ENCODE results near the gene POTEH.
"Not testable (repeated sequence)": the region's sequence is repeated elsewhere in the genome, so short reads cannot be mapped to it uniquely, and the experiment has no call there.

The POTEH gene

DNA sequence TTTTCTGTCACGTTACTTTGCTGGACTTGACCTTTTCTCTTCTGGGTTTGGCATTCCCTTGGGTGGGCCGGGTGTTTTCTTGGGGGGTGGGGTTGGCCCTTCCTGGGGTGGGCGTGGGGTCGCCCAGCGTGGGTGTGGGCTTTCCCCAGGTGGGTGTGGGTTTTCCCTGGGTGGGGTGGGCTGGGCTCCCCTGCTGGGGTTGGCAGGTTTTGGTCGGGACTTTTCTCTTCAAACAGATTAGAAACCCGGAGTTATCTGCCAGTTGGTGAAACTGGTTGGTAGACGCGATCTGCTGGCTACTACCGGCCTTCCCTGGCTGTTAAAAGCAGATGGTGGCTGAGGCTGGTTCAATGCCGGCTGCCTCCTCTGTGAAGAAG lies at the start of gene POTEH:
POTEH (plus strand) TSS at position 278 of the 377 bp plus-strand sequence; CDS start at position 330, 52 bp downstream.
- not testable (repeated sequence) for DNase-seq

DNA sequence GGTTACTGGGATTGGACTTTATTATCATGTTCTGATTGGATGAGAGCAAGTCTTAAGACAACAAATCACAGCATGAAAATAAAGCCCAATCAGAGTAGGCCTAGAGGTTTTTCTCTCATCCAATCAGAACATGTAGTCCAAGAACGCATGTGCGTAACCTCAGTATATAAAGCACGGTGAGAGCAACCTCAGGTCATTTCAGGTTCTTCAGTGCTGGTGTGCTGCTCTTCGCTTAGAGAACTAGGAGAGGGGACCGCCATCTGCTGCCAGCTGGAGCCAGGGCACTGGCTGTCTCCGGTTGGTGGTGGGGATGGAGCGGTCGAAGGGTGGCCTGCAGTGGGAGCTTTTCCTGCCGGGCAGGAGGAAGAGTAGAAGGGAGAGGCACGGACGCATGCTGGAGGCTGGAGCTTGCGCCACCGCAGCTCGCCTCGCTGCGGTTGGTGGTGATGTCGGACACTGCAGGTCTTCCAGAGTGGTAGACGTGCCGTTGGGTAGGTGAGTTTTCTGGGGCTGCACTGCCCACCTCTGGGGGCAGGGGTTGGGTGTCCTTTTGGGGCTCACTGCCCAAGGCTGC lies 47.5 kb upstream of the POTEH start:
- DNase-seq = not testable (repeated sequence)

- DNase-seq = not testable (repeated sequence)
Observed at GRCh38 chr22:15651954-15652353, 37.9 kb upstream of the POTEH start.

GRCh38 chr22:15652738-15653137 lies 37.1 kb upstream of the POTEH start:
- not testable (repeated sequence) for DNase-seq

- DNase-seq = not testable (repeated sequence)
Observed at GRCh38 chr22:15653241-15653640, 36.6 kb upstream of the POTEH start.

DNA sequence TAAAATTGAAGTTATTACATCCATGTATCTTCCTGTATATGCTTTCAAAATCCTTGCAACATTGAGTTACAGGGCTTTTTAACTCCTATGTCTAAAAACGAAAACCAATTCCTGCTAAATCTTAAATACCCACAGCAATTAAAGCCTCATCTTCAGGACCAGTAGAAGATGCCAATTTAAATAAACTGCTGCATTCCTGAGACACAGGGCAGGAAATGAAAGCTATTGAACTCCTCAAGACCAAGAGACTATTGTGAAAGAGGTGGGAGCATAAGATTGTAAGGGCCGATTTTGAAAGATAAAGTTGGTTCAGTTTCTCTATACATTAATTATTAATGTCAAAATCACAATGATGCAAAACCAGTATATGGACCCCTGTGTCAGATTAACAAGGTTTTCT lies 28.7 kb upstream of the POTEH start:
- DNase-seq = not testable (repeated sequence)

DNA sequence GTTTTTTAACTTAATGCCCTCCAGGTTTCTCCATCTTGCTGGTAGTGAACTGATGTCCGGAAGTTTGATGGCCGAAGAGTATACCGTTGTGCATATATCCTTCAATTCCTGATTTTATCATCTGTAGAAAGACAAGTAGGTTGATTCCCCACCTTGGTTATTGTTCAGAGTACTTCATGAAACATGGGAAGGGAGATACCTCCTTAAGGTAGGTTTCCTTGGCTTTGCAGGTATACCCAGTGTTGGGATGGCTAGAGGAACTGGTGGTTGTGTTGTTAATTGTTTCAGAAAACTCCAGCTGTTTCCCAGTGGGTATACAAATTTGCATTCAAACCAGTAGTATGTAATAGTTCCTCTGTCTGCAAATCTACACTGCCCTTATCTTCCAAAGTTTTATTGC lies 25.1 kb upstream of the POTEH start:
- DNase-seq = not testable (repeated sequence)

- not testable (repeated sequence) for DNase-seq
Observed at GRCh38 chr22:15665478-15665877, 24.3 kb upstream of the POTEH start.

- DNase-seq = not testable (repeated sequence)
Observed at GRCh38 chr22:15669430-15669829, 20.4 kb upstream of the POTEH start.

- not testable (repeated sequence) for DNase-seq
Observed at GRCh38 chr22:15679702-15680101, 10.1 kb upstream of the POTEH start.

- DNase-seq = not testable (repeated sequence)
Observed at GRCh38 chr22:15684115-15684514, 5.7 kb upstream of the POTEH start.

DNA sequence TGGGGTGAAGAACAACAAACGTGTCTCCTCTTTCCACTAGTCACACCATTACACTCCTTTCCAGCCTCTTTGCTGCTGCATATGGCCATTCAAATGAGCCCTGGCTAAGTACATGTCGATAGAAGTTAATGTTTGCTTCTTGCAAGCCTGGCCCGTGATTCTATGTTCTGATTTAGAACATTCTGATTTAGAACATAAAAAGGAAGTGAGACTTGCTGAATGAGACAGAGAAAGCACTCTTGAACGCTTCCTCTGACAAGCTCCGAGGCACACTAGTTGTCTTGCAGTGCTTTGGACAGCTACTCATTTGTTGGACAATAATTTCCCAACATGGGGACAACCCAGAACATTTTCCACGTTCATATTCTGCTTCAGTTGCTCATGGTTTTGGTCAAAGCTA lies 5.1 kb upstream of the POTEH start:
- DNase-seq = not testable (repeated sequence)

- DNase-seq = not testable (repeated sequence)
Observed at GRCh38 chr22:15685641-15686040, 4.2 kb upstream of the POTEH start.

- DNase-seq = not testable (repeated sequence)
Observed at GRCh38 chr22:15687086-15687485, 2.7 kb upstream of the POTEH start.

- DNase-seq = not testable (repeated sequence)
Observed at GRCh38 chr22:15687676-15688075, 2.1 kb upstream of the POTEH start.

- DNase-seq = not testable (repeated sequence)
Observed at GRCh38 chr22:15688090-15688489, 1.7 kb upstream of the POTEH start.

- not testable (repeated sequence) for DNase-seq
Observed at GRCh38 chr22:15689012-15689748, 646 bp upstream of the POTEH start.

DNA sequence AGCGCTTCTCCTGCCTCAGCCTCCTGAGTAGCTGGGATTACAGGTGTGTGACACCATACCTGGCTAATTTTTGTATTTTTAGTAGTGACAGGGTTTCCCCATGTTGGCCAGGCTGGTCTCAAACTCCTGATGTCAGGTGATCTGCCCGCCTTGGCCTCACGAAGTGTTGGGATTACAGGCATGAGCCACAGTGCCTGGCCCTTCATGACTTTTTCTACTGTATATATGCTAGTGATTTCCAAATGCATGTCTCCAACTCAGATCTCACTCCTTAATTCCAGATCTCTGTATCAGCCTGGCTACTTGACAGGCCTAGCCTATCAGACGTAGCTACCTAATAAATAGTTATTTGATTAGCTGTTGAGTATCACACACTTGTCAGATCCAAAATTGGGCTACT lies 23.8 kb downstream of the POTEH start:
- DNase-seq = not testable (repeated sequence)

- not testable (repeated sequence) for DNase-seq
Observed at GRCh38 chr22:15714125-15714524, 24.3 kb downstream of the POTEH start.

- not testable (repeated sequence) for DNase-seq
Observed at GRCh38 chr22:15721884-15722283, 32.1 kb downstream of the POTEH start.

- DNase-seq = not testable (repeated sequence)
Observed at GRCh38 chr22:15729209-15729917, 39.5 kb downstream of the POTEH start.

DNA sequence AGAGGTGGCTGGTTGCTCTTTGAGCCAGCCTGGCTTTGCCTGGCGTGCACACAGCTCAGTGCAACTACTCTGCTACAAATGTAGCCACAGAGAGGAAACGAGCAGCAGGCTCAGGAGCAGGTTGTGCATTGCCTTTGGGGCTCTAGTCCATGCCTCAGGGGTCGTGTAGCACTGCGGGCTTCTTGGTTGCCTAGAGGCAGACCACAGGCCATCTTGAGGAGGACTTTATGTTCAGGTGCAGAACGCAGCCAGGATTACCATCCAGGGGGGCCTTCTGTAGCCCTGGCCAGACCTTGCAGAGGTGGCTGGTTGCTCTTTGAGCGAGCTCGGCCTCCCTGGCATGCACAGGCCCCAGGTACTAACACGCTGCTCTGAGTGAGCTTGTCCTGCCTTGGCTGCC lies 41.2 kb downstream of the POTEH start:
- DNase-seq = not testable (repeated sequence)

DNA sequence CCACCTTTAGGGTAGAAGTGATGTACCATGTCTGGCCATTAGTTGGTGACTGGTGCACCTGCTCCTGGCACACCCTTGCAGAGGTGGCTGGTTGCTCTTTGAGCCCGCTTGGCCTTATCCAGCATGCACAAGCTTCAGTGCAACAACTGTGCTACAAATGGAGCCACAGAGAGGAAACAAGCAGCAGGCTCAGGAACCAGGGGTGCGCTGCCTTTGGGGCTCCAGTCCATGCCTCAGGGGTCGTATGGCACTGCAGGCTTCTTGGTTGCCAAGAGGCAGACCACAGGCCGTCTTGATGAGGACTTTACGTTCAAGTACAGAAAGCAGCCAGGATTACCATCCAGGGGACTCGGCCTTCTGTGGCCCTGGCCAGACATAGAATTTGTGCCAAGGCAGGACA lies 44.6 kb downstream of the POTEH start:
- not testable (repeated sequence) for DNase-seq

Data from NCI-H2081 treated with DMSO at 0.1 percent for 48 hours (cell line).